ENCODE data around the gene PTPRN2. TPM values are rescaled to one million over a fixed set of nuclear protein-coding genes. Genes with fewer than 3 reads are reported as not detected.

PTPRN2 gene
- total RNA-seq, 1 experiment from 2014 or later, result 2.1 TPM

GRCh38 chr7:157554393-157555238 is 1033.0 kb downstream of the PTPRN2 start (continued):
- TF ChIP-seq, protein P1, sequence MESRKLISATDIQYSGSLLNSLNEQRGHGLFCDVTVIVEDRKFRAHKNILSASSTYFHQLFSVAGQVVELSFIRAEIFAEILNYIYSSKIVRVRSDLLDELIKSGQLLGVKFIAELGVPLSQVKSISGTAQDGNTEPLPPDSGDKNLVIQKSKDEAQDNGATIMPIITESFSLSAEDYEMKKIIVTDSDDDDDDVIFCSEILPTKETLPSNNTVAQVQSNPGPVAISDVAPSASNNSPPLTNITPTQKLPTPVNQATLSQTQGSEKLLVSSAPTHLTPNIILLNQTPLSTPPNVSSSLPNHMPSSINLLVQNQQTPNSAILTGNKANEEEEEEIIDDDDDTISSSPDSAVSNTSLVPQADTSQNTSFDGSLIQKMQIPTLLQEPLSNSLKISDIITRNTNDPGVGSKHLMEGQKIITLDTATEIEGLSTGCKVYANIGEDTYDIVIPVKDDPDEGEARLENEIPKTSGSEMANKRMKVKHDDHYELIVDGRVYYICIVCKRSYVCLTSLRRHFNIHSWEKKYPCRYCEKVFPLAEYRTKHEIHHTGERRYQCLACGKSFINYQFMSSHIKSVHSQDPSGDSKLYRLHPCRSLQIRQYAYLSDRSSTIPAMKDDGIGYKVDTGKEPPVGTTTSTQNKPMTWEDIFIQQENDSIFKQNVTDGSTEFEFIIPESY (IDR thresholded peaks at IDR 0.05; ENCODE audit: extremely low read depth, insufficient replicate concordance, low read length), result no peak

DNA sequence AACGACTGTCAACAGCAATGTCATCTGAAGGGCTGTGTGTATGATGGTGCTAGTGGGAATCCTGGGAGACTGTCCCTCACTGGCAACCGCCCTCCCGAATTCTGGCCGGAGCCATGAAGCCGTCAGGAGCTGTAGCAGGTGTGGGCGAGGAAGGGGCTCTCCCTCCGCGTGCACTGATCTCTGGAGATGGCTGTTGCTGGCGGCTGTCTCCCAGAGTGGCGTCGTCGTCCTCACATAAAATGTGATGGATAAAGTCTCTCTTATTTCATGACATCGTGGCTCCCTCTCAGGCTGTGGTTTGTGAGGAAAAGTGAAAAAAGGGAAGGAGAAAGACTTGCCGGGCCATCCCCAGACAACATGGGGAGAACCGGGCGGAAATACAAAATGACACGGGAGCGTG is 1034.4 kb downstream of the PTPRN2 start:
- Histone ChIP-seq H3K4me3 (replicated peaks in 1 of 2; ENCODE audit: low read depth in 1 of 2, low read length in 2 of 2) (no peak overlapping the region), H3K4me1 (ENCODE audit: control insufficient read depth in 1 of 2, insufficient read depth in 2 of 2, low read length in 2 of 2) (no peaks in the 10 kb centered on the region), H3K9me2 (ENCODE audit: insufficient read depth) (no peaks in the 10 kb centered on the region), H3K9me3 (ENCODE audit: control insufficient read depth in 1 of 2, insufficient read depth in 1 of 2, low read depth in 1 of 2, low read length in 2 of 2) (no peaks in the 10 kb centered on the region), H3K4me2 (ENCODE audit: low read length) (no peak overlapping the region), H2AFZ (ENCODE audit: low read depth, low read length, poor library complexity, severe bottlenecking) (no peak overlapping the region), H3K9ac (ENCODE audit: low read length) (no peak overlapping the region), H3K27me3 (ENCODE audit: insufficient read depth, low read length) (no peaks in the 10 kb centered on the region), H4K20me1 (ENCODE audit: insufficient read depth) (no peaks in the 10 kb centered on the region), H3K36me3 (ENCODE audit: control insufficient read depth in 1 of 2, insufficient read depth in 2 of 2, low read length in 2 of 2) (no peaks in the 10 kb centered on the region), H3K27ac (ENCODE audit: low read depth, low read length) (no peak overlapping the region), H3K79me2 (ENCODE audit: insufficient read depth, low read length) (no peaks in the 10 kb centered on the region)
- intact Hi-C loops (cut with micrococcal nuclease), result no loop called here
- ATAC-seq, result no peak
- no peak for DNase-seq (ENCODE audit: low read depth, low spot score)
- TF ChIP-seq SIN3A (IDR thresholded peaks at IDR 0.05; ENCODE audit: low read depth) (no peak), ATF3 (IDR thresholded peaks at IDR 0.05) (no peak), POLR2AphosphoS5 (IDR thresholded peaks at IDR 0.05; ENCODE audit: low read depth, low read length) (no peak), MAX (IDR thresholded peaks at IDR 0.05) (no peak), JUND (IDR thresholded peaks at IDR 0.05) (no peak), RAD21 (IDR thresholded peaks at IDR 0.05; ENCODE audit: low read depth) (no peak), EGR1 (IDR thresholded peaks at IDR 0.05; ENCODE audit: low read depth) (no peak), ZFX (IDR thresholded peaks at IDR 0.05) (no peak), EZH2phosphoT487 (IDR thresholded peaks at IDR 0.05; ENCODE audit: borderline replicate concordance) (no peak), SRF (IDR thresholded peaks at IDR 0.05; ENCODE audit: low read depth) (no peak), TCF7L2 (IDR thresholded peaks at IDR 0.05; ENCODE audit: borderline replicate concordance, extremely low read depth, insufficient read depth, insufficient read length) (no peak)
- ChIA-PET POLR2A (no interaction called here), CTCF (no interaction called here), RAD21 (ENCODE audit: low non-redundant PET in 1 of 2, low total read pairs in 2 of 2, uncharacterized antibody in 2 of 2, unreplicated experiment in 2 of 2) (no interaction called here)
- BruUV-seq (replicated peaks), result no TSS peak
